Activated T-cell treated with anti-CD3 and anti-CD28 coated beads, Interleukin-2, amount 50 U/mL, for 24 hours (primary cell): Measurements from ENCODE around the gene LDLRAD4.
"Not testable (repeated sequence)": the region's sequence is repeated elsewhere in the genome, so short reads cannot be mapped to it uniquely, and the experiment has no call there.

ENCODE experiments used
- DNase-seq: peaks from one replicate; pipeline ENCODE4 v3.0.0-alpha.2; 2020
- H3K27ac Mint-ChIP-seq: 2 replicates; pipeline ENCODE4 v1.8.0; 2020; ENCODE audit warnings: mild to moderate bottlenecking, mixed read lengths
- H3K27me3 Mint-ChIP-seq: 2 replicates; pipeline ENCODE4 v1.8.0; 2020; ENCODE audit warnings: mixed read lengths
- H3K36me3 Mint-ChIP-seq: 2 replicates; pipeline ENCODE4 v1.8.0; 2020; ENCODE audit warnings: low read depth, mixed read lengths
- H3K4me1 Mint-ChIP-seq: 2 replicates; pipeline ENCODE4 v1.8.0; 2020; ENCODE audit warnings: low read depth, mixed read lengths
- H3K4me3 Mint-ChIP-seq: 2 replicates; pipeline ENCODE4 v1.8.0; 2020; ENCODE audit warnings: mild to moderate bottlenecking, moderate library complexity, mixed read lengths
- H3K9me3 Mint-ChIP-seq: 2 replicates; pipeline ENCODE4 v1.8.0; 2020; ENCODE audit warnings: mixed read lengths

LDLRAD4 gene

DNA sequence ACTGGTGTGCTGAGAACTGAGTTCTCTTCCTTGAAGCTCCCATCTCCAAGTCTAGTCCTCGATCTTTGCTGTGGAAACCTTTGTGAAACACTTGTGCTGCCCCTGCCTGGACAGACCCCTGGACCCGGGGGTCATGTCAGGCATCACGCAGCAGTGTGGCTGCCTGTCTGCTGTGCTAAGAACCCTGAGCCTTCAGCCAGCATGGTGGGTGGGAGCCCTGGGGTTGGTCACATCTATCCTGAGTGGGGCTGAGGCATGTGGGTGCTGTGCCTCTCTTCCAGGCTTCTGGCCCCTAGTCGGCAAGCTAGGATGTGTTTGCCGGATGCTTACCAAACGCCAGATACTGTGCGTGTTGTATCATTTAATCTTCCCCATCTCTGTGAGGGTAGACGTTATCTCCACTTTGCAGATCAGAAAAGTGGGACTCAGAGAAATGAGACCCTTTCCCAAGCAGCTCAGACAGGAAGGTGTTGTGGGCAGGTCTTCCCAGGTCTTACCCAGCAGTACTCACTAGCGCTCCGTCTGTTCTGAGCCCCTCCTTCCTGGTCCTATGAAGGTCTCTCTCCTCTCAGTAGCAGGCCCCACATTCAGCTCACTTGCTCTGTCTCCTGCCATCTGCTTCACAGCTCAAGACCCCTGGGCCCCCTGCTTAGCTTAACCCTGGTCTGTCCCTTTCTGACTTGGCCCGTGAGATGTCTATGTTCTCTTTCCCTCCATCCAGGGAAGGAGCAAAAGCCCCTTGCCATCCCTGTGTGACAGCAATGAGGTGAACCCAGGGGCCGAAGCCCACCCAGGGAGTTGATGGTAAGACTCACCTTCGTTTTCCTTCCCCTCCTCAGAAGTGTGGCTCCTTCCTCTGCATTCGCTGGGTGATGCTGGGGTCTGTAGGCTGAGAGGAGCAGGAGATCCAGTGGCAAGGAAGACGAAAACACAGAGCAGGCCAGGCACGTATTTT, 265.0 kb downstream of the LDLRAD4 start:
- H3K9me3 Mint-ChIP-seq = no peaks in the 10 kb centered on the region
- no peaks in the 10 kb centered on the region for H3K27me3 Mint-ChIP-seq
- peaks cover 60% of the 10 kb centered on the region for H3K36me3 Mint-ChIP-seq
- peak; percentile 22 for DNase-seq
- peak overlapping the region; percentile 68 for H3K27ac Mint-ChIP-seq
- H3K4me1 Mint-ChIP-seq = peaks cover 57% of the 10 kb centered on the region
- H3K4me3 Mint-ChIP-seq = no peak overlapping the region

DNA sequence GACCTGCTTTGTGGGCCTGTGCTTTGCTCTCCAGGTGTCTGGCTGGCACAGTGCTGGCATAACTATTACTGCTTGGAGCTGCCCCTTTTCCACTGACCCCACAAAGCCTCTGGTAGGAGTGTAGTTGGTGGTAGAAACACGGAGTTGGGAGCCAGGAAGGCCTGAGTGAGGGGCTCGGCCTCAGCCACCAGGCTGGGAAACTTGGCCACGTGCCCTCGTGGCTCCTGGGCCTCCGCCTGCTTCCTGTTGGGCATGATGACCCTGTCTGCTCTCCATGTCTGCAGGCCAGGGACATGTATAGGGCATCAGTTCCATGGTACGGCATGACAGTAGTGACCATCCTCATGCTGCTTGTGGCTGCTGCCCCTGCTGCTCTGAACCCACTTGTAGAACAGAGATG, 266.6 kb downstream of the LDLRAD4 start:
- H3K4me3 Mint-ChIP-seq = no peak overlapping the region
- DNase-seq = no peak
- peaks cover 55% of the 10 kb centered on the region for H3K4me1 Mint-ChIP-seq
- peaks cover 58% of the 10 kb centered on the region for H3K36me3 Mint-ChIP-seq
- no peak overlapping the region for H3K27ac Mint-ChIP-seq
- no peaks in the 10 kb centered on the region for H3K27me3 Mint-ChIP-seq
- H3K9me3 Mint-ChIP-seq = no peaks in the 10 kb centered on the region

DNA sequence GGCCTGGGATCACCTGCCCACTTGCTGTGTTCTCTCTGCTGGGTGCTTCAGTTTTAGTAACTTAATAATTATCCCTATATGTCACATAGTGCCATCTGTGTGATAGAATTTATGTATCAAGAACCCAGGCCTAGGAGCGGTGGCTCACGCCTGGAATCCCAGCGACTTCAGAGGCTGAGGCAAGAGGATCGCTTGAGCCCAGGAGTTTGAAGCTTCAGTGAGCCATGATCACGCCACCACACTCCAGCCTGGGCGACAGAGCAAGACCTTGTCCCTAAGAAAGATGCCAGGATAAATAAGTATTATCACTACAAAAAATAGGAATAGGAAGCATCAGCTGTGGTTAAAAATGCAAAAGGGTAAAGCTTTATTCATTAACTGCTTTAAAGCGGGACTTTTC, 267.0 kb downstream of the LDLRAD4 start:
- Mint-ChIP-seq H3K4me1 (peaks cover 50% of the 10 kb centered on the region), H3K36me3 (peaks cover 58% of the 10 kb centered on the region), H3K27me3 (no peaks in the 10 kb centered on the region), H3K27ac (peak overlapping the region; percentile 26), H3K4me3 (no peak overlapping the region), H3K9me3 (no peaks in the 10 kb centered on the region)
- no peak for DNase-seq

DNA sequence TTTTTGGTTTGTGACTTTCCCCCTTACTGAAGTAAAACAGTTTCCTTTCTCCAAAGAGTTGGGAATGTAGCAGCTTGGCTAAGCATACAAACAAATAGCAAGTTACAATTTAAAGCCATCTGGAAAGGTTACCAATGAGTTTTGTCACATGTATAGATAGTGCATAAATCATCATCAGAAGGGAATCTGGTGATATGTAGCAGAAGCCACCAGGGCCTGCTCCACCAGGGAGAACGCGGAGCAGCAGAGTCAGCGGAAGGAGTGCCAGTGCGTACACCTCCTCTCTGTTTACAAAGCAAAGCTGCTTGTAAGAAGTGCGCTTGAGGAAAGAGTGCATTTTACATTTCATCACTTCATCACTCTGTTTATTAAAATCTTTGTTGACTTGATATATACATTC, 267.7 kb downstream of the LDLRAD4 start:
- Mint-ChIP-seq H3K27me3 (no peaks in the 10 kb centered on the region), H3K4me1 (peaks cover 43% of the 10 kb centered on the region), H3K4me3 (no peak overlapping the region), H3K9me3 (no peaks in the 10 kb centered on the region), H3K27ac (peak overlapping the region; percentile 30), H3K36me3 (peaks cover 60% of the 10 kb centered on the region)
- DNase-seq = no peak

DNA sequence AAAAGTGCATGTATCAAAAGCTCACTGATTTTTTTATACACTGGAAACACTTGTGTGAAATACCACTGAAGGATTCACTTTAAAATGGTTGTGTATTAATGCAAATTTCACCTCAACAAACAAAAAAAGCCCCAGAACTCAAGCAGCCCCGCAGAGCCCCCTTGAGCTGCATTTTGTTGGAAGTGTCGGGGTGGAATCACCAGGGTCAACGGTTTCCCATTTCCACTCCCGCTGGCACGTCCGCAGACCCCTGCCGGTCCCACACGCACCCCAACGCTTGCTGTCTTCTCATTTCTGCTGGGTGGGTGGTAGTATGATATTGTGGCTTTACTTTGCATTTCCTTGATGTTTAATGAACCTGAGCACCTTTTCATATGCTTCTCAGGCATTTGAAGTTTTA, 268.1 kb downstream of the LDLRAD4 start:
- Mint-ChIP-seq H3K36me3 (peaks cover 62% of the 10 kb centered on the region), H3K27ac (peak overlapping the region; percentile 76), H3K4me1 (peaks cover 39% of the 10 kb centered on the region), H3K27me3 (no peaks in the 10 kb centered on the region), H3K9me3 (no peaks in the 10 kb centered on the region), H3K4me3 (no peak overlapping the region)
- DNase-seq = no peak

DNA sequence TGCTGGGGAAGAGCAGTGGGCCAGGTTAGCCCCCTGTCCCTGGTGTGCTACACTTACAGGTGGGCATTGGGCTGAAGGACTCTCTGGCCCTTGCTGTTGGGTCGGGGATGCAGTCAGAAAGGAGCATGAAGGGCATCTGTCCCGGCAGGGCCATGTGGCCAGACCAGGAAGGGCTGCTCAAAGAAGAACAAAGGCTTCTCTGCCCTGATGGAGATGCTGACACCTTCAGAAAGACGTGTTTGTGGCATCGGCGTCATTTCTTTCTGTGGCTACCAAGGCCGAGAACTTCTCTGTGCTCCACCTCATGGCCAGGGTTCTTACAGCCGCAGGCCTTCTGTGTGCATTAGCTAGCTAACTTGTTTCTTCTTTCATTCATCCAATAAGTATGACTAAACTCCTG, 268.7 kb downstream of the LDLRAD4 start:
- peaks cover 35% of the 10 kb centered on the region for H3K4me1 Mint-ChIP-seq
- no peaks in the 10 kb centered on the region for H3K27me3 Mint-ChIP-seq
- DNase-seq = no peak
- peak overlapping the region; percentile 76 for H3K27ac Mint-ChIP-seq
- H3K36me3 Mint-ChIP-seq = peaks cover 66% of the 10 kb centered on the region
- no peak overlapping the region for H3K4me3 Mint-ChIP-seq
- no peaks in the 10 kb centered on the region for H3K9me3 Mint-ChIP-seq

DNA sequence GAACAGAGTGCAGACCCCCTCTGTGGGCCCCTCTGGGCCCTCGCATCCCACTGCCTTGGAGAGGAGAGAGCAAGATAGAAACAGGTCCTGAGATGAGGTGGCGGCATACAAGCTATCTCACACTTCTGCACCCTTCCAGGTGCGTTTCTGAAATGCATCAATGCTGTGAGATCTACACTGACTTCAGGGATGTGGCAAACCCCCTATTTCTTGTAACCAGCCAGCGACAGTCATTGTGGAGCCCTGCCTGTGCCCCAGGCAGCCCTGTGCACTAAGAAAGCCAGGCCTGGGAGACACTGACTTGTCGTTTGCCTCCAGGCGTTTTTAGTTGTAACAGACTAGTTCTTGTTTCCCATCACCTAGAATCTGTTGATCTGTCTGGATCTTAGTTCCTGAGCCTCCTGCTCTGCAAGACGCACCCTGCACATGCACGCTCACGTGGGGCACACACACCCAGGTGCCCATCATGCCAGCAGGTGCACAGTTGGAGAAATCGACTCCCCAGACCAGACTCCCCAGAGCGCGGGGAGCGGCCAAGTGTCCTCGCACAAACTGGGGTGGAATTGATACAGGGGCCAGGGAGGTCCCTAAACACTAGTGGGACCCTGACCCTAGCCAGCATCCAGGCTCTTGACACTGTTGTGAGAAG, 269.8 kb downstream of the LDLRAD4 start:
- peaks cover 24% of the 10 kb centered on the region for H3K4me1 Mint-ChIP-seq
- no peak for DNase-seq
- H3K27ac Mint-ChIP-seq = no peak overlapping the region

DNA sequence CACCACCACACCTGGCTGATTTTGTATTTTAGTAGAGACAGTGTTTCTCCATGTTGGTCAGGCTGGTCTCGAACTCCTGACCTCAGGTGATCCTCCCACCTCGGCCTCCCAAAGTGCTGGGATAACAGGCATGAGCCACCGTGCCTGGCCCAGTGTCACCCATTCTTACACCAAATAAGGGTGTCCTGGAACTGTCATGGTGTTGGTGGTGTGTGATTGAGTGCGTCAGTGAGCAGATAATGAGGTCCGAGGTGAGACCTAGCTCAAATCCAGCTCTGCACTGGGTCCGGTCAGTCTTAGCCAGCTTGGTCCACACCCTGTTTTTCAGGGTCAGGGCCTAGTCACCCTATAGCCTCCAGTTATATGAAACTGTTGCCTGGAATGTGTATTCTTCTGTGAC, 270.7 kb downstream of the LDLRAD4 start:
- peak overlapping the region; percentile 13 for H3K27ac Mint-ChIP-seq

More for the DNA sequence above, 269.8 kb downstream of the LDLRAD4 start:
- no peak overlapping the region for H3K4me3 Mint-ChIP-seq
- no peaks in the 10 kb centered on the region for H3K27me3 Mint-ChIP-seq
- peaks cover 74% of the 10 kb centered on the region for H3K36me3 Mint-ChIP-seq
- no peaks in the 10 kb centered on the region for H3K9me3 Mint-ChIP-seq

DNA sequence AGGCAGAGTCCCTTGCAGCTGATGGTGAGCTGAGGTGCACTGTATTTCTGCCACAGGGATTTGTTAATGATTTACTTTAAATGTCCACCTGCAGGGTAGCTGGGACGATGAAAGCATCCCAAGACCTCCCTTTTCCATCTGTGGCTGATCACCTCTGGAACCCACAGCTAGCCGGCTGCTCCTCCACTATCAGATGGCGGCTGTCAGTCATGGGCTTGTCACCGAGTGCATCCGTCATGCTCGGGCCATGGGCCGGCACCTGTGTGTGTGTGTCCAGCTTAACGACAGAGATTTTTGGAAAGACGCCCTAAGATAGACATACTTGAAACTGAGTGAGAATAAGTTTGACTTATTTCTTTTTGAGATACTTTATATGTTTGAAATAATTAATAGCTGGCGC, 272.6 kb downstream of the LDLRAD4 start:
- Mint-ChIP-seq H3K27ac (no peak overlapping the region), H3K27me3 (no peaks in the 10 kb centered on the region), H3K4me1 (peaks cover 18% of the 10 kb centered on the region), H3K36me3 (peaks cover 58% of the 10 kb centered on the region), H3K9me3 (no peaks in the 10 kb centered on the region), H3K4me3 (no peak overlapping the region)
- no peak for DNase-seq

More for the DNA sequence above, 270.7 kb downstream of the LDLRAD4 start:
- H3K36me3 Mint-ChIP-seq = peaks cover 71% of the 10 kb centered on the region
- not testable (repeated sequence) for H3K27me3 Mint-ChIP-seq, DNase-seq, H3K9me3 Mint-ChIP-seq, H3K4me3 Mint-ChIP-seq
- H3K4me1 Mint-ChIP-seq = peaks cover 17% of the 10 kb centered on the region

DNA sequence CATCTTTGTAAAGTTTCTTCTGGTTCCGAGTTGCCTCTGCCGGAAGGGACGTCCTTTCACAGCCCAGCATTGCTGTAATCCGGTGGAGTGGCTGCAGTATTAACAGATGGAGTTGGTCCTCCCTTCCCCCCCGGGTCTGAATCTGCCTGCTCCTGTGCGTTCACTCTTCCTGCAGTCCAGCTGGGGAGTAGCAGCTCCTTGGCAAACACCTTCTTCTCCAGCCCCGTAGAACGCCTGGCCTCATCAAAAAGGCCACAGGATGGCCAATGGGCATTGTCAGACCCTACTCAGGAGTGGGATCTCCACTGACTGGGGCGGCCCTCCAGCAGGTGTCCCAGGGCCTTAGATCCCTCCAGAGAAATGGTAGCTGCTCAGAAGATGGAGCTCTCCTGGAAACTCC, 273.8 kb downstream of the LDLRAD4 start:
- peaks cover 55% of the 10 kb centered on the region for H3K36me3 Mint-ChIP-seq
- H3K27me3 Mint-ChIP-seq = no peaks in the 10 kb centered on the region
- H3K27ac Mint-ChIP-seq = no peak overlapping the region

DNA sequence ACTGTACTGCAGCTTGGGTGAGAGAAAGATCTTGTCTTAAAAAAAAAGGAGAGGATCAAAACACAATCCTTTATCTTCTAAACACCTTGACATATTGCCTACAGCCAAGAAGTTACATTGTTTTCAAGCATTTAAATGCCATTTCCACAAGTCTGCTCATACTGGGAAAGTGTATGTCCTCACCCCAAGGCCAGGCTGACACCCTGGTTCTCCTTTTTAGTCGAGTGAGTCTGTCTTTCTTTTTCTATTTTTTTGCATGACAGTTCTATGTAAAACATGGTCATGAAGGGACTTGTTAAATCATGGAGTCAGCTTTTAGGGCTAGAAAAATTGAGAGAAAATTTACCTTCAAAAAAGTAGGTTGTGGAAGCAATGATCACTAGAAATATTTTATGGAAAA, 274.5 kb downstream of the LDLRAD4 start:
- no peak for DNase-seq
- Mint-ChIP-seq H3K36me3 (peaks cover 58% of the 10 kb centered on the region), H3K9me3 (no peaks in the 10 kb centered on the region), H3K4me3 (no peak overlapping the region), H3K27me3 (no peaks in the 10 kb centered on the region), H3K27ac (peak overlapping the region; percentile 55), H3K4me1 (peaks cover 15% of the 10 kb centered on the region)

More for the DNA sequence above, 273.8 kb downstream of the LDLRAD4 start:
- no peak for DNase-seq
- Mint-ChIP-seq H3K4me3 (no peak overlapping the region), H3K4me1 (peaks cover 20% of the 10 kb centered on the region), H3K9me3 (no peaks in the 10 kb centered on the region)

DNA sequence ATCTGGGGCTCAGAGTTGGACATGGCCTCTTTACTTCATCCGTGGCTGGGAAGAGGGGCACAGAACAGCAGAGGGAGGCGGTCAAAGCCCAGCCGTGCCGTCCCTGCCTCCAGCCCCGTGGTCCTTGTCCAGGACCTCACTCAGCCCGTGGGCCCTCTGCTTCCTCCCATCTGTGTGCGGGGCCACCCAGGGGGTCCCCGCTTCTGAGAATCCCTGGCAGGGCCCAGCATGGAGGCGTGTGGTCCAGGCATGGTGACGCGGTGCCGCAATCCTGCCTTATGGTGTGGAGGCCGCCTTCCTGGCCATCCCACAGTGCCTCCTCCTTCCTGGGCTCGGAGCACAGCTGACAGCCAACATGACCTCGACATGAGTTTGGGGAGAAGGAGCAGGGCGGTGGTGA, 275.2 kb downstream of the LDLRAD4 start:
- H3K27me3 Mint-ChIP-seq = no peaks in the 10 kb centered on the region
- H3K4me3 Mint-ChIP-seq = no peak overlapping the region
- peaks cover 64% of the 10 kb centered on the region for H3K36me3 Mint-ChIP-seq
- no peak overlapping the region for H3K27ac Mint-ChIP-seq
- H3K9me3 Mint-ChIP-seq = peaks cover 2% of the 10 kb centered on the region
- DNase-seq = no peak
- peaks cover 13% of the 10 kb centered on the region for H3K4me1 Mint-ChIP-seq

DNA sequence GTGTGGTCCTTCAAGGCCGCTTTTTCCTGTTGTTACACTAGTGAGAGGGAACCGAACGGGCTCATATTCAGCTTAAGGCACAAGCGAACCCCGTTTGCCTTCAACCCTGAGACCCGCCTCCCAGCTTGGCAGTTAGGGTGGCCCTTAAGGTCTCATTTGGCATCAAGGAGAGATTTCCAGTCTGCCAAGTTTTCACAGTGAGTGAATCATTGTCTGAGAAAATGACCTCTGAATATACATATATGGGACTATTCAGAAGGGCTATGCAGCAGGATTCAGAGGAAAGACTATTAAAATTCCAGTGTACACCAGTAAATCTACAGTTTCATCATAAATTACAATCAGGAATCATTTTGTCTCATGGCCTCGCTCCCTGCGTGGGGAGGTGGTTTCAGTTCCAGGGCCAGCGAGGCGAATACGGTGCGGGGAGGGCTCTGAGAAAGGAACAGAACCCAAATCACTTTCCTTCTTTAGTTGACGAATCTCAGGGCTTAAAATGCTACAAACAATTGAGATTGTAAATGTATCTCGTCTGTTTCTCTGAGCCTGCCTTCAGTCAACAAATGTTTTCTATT, 276.4 kb downstream of the LDLRAD4 start:
- H3K36me3 Mint-ChIP-seq = peaks cover 66% of the 10 kb centered on the region
- H3K4me3 Mint-ChIP-seq = no peak overlapping the region
- no peaks in the 10 kb centered on the region for H3K27me3 Mint-ChIP-seq

DNA sequence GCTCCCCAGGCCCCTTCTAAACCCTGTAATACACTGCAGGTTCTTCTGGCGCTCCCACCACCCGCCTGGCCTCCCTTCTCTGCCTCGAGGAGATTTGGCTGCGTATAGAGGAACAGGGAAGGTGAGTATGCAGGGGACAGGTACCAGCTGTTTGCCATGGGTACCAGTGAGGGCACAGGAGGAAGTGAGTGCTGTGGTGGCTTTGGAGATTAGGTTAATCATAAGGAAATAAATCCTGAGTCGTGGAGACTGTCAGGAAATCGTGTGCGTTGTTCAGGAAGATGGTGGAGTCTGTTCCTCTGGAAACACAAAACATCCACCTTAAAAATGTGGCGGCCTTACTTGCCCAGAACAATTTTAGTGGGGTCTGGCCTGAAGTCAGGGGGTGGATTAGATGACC, 277.4 kb downstream of the LDLRAD4 start:
- Mint-ChIP-seq H3K4me3 (no peak overlapping the region), H3K27me3 (no peaks in the 10 kb centered on the region), H3K9me3 (peaks cover 14% of the 10 kb centered on the region), H3K36me3 (peaks cover 63% of the 10 kb centered on the region), H3K27ac (no peak overlapping the region), H3K4me1 (peaks cover 20% of the 10 kb centered on the region)
- DNase-seq = no peak

More for the DNA sequence above, 276.4 kb downstream of the LDLRAD4 start:
- no peak for DNase-seq
- Mint-ChIP-seq H3K9me3 (peaks cover 14% of the 10 kb centered on the region), H3K27ac (peak overlapping the region; percentile 35), H3K4me1 (peaks cover 13% of the 10 kb centered on the region)
